GM12892 (cell line): ENCODE results near the gene CECR2.

Experiments used
- DNase-seq: peaks from one replicate; pipeline ENCODE4 v3.0.0; 2011; ENCODE audit not compliant: insufficient read length
- FAIRE-seq: peaks from 2 replicates; lab custom pipeline; 2011; peaks lifted over from hg19 to GRCh38; lab: Jason Lieb, UNC
- POLR2A ChIP-seq: IDR thresholded peaks from 2 replicates; pipeline ENCODE4 v1.6.1; 2011; ENCODE audit warnings: low read depth, low read length, control low read depth
- POLR2AphosphoS5 ChIP-seq: IDR thresholded peaks from 2 replicates; pipeline ENCODE4 v1.6.1; 2011; ENCODE audit warnings: low read depth, low read length, control low read depth
- TAF1 ChIP-seq: IDR thresholded peaks from 2 replicates; pipeline ENCODE4 v1.6.1; 2011; ENCODE audit warnings: low read depth, mild to moderate bottlenecking, control low read depth, low read length, borderline replicate concordance

The CECR2 gene

GRCh38 chr22:17384612-17385330 lies 15.5 kb downstream of the CECR2 start:
- DNase-seq (no peak), FAIRE-seq (no peak)
- TF ChIP-seq POLR2AphosphoS5 (no peak), TAF1 (no peak), POLR2A (no peak)

GRCh38 chr22:17387356-17387755 lies 18.1 kb downstream of the CECR2 start:
- TF ChIP-seq POLR2A = no peak
- no peak for TF ChIP-seq TAF1
- TF ChIP-seq POLR2AphosphoS5 = no peak
- DNase-seq (no peak), FAIRE-seq (no peak)

DNA sequence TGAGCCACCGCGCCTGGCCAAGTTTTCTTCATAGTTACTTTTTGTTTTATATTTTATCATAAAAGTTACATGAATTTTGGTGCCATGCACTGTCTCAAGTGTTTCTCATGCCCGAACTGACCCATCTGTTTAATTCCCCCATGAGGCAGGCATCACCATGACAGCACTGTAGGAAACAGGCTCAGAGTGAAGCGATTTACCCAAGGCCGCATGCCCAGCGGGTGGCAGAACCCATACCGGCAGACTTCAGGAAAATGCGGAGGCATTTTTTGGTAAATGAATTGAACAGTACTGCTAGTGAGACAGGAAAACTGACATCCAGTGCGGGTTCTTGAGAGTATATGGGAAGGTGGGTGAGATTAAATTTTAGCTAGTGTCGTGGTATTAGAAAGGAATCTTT lies 19.0 kb downstream of the CECR2 start:
- no peak for TF ChIP-seq TAF1
- TF ChIP-seq POLR2AphosphoS5 = no peak
- no peak for TF ChIP-seq POLR2A
- FAIRE-seq = no peak

DNA sequence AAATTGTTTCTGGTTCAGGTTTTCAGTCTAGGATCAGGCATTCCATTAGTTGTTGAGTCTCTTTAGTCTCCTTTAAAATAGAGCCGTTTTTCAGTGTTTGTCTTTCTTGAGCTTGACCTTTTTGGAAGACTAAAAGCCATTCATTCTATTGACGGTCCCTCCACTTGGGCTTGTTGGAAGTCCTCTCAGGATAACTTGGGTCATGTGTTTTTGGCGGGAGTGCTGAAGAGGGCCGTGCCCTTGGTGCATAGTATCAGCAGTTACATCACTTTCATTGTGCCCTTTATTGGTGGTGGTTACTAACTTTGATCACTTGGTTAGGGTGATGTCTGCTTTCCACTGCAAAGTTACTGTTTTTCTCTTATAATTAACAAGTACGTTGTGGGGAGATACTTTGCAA lies 20.8 kb downstream of the CECR2 start:
- no peak for DNase-seq
- no peak for FAIRE-seq
- TF ChIP-seq POLR2A (no peak), TAF1 (no peak), POLR2AphosphoS5 (no peak)

More for the DNA sequence above, 19.0 kb downstream of the CECR2 start:
- DNase-seq = no peak

- FAIRE-seq = no peak
- DNase-seq = no peak
- TF ChIP-seq TAF1 = no peak
These were observed 27.3 kb downstream of the CECR2 start for GRCh38 chr22:17396516-17396915.

GRCh38 chr22:17397756-17398547 lies 28.7 kb downstream of the CECR2 start:
- TF ChIP-seq POLR2A (no peak), POLR2AphosphoS5 (no peak), TAF1 (no peak)
- DNase-seq (no peak), FAIRE-seq (no peak)

DNA sequence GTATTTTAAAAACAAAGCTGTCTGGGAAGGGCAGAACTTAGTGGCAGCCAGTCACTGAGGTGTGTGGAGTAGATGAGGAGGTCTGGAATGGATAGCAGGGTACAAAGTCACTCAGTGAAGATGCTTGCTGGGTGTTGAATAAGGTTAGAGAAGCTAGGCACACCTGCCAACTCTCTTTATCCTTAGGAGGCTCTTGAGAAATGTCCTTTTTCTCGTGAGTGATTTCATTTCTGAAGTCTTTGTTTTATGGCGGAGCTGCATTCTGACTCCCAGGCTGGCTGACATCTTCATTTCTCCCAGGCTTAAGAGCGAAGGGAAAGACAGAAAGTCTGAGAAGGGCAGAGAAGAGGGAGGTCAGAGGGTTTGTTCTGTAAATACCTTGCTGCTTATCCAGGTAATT lies 31.0 kb downstream of the CECR2 start:
- DNase-seq (no peak), FAIRE-seq (no peak)
- TF ChIP-seq POLR2AphosphoS5 (no peak), POLR2A (no peak), TAF1 (no peak)

- DNase-seq (no peak), FAIRE-seq (no peak)
- TF ChIP-seq POLR2A (no peak), TAF1 (no peak), POLR2AphosphoS5 (no peak)
These were observed 32.5 kb downstream of the CECR2 start for GRCh38 chr22:17401728-17402127.

DNA sequence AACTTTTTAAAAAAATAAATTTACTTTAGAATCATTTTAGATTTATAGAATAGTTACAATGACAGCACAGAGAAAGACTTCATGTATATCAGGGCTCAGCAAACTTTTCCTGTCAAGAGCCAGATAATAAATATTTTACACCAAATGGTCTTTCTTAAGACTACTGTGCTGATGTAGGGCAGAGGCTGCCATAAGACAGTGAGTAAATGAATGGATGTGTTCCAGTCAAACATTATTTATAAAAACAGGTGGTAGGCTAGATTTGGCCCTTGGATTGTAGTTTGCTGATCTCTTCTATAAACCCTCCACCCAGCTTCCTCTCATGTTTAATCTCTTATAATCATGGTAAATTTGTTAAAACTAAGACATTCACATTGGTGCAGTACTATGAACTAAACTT lies 33.0 kb downstream of the CECR2 start:
- DNase-seq (no peak), FAIRE-seq (no peak)
- TF ChIP-seq POLR2A (no peak), POLR2AphosphoS5 (no peak), TAF1 (no peak)

GRCh38 chr22:17403906-17404305 lies 34.6 kb downstream of the CECR2 start:
- DNase-seq (no peak), FAIRE-seq (no peak)
- TF ChIP-seq TAF1 = no peak
- TF ChIP-seq POLR2AphosphoS5 = no peak
- TF ChIP-seq POLR2A = no peak

DNA sequence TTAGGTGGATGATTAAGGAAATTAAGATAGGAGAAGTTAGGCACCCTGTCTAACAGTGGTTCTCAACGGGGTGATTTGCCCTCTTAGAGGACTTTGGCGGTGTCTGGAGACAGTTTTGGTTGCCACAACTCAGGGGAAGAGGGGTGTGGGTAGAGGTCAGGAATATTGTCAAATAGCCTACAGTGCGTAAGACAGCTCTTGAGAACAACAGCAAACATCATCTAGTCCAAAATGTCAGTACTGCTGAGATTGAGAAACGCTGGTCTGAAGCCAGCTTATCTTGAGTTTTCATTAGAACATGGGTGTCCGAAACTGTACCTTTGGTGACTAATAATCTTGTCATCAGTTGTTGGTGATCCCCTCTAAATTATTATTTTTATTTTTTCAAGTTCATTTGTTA lies 38.4 kb downstream of the CECR2 start:
- TF ChIP-seq POLR2A (no peak), TAF1 (no peak), POLR2AphosphoS5 (no peak)
- DNase-seq (no peak), FAIRE-seq (no peak)

DNA sequence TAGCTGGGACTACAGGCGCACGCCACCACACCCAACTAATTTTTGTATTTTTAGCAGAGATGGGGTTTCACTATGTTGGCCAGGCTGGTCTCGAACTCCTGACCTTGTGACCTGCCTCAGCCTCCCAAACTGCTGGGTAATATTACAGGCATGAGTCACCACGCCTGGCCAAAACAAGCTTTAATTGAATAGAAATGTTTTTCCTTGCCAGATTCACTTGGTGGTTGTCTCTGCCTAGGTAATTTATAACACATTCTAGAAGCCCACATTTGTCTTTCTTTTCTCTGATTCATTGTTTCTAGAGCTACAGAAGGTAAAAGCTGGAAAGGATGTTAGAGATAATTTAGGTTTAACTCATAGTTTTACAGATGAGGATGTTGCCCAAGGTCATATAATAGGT lies 41.3 kb downstream of the CECR2 start:
- DNase-seq = no peak
- TF ChIP-seq POLR2A = no peak
- TF ChIP-seq POLR2AphosphoS5 = no peak
- TF ChIP-seq TAF1 = no peak
- no peak for FAIRE-seq
